Femur (tissue), 1 donor: Measurements from ENCODE around the gene HLA-B.
"Not testable (repeated sequence)": the region's sequence is repeated elsewhere in the genome, so short reads cannot be mapped to it uniquely, and the experiment has no call there.

Experiments used
- DNase-seq: peaks from one replicate; pipeline ENCODE4 v3.0.0-alpha.2; 2017

HLA-B gene

DNA sequence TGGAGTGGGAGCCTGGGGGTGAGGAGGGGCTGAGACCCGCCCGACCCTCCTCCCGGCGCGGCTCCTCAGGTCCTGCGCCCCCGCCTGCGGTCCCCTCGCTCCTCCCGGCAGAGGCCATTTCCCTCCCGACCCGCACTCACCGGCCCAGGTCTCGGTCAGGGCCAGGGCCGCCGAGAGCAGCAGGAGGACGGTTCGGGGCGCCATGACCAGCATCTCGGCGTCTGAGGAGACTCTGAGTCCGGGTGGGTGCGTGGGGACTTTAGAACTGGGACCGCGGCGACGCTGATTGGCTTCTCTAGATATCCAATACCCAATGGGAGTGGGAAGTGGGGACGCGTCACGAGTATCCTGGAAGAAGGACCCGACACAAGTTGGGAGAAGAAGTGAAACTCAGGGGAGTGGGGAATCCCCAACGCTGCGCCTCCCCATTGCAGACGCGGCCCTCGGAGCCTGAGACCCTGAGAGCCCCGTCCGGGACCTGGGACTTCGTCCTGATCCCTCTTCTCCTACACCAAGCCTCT lies at the start of gene HLA-B:
Gene HLA-B (minus strand): TSS at position 234 of the 521 bp plus-strand sequence. CDS start 21 bp downstream, at position 213.
- peak; percentile 92 for DNase-seq

DNA sequence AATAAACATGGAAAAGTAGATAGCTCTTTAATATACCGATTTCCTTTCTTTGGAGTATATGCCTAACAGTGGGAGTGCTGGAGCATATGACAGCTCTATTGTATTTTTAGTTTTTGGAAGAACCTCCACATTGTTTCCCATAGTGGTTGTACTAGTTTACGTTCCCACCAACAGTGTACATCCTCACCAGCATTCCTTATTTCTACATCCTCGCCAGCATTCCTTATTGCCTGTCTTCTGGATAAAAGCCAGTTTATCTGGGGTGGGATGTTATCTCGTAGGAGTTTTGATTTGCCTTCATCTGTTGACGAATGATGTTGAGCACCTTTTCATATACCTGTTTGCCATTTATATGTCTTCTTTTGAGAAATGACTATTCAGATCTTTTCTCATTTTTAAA lies 49.0 kb upstream of the HLA-B start:
- no peak for DNase-seq

- DNase-seq: not testable (repeated sequence)
Observed at GRCh38 chr6:31404061-31404364, 47.0 kb upstream of the HLA-B start.

DNA sequence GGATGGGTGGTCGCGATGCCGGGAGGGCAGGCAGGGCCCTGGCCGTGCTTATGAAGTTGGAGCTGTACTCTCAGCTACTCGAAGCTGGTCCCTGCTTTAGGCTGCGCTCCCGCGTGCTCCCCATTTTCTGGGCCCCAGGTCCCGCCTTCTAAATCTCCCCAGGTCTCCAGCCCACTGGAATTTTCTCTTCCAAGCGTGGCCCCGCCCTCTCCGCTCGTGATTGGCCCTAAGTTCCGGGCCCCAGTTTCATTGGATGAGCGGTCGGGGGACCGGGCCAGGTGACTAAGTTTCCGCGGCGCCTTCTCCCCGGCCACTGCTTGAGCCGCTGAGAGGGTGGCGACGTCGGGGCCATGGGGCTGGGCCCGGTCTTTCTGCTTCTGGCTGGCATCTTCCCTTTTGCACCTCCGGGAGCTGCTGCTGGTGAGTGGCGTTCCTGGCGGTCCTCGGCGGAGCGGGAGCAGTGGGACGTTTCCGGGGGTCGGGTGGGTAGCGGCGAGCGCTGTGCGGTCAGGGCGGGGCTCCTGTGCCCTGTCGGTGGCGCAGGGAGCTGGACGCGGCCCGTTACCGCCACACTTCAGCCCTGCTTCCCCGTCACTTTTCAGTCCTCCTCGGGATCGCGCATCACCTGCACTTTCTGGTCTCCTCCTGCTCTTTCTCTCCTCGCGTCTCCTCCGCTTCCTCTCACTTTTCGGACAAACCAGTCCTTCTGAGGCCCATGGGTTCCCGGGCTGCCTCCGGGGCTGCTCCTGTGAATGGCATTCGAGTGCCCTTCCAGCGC lies 46.5 kb upstream of the HLA-B start, which contains the start of gene MICA:
Gene MICA (plus strand): TSS at position 313 of the 778 bp plus-strand sequence. CDS start 38 bp downstream, at position 351.
- peak; percentile 93 for DNase-seq

- peak; percentile 70 for DNase-seq
Observed at GRCh38 chr6:31402324-31403282, 45.6 kb upstream of the HLA-B start.

DNA sequence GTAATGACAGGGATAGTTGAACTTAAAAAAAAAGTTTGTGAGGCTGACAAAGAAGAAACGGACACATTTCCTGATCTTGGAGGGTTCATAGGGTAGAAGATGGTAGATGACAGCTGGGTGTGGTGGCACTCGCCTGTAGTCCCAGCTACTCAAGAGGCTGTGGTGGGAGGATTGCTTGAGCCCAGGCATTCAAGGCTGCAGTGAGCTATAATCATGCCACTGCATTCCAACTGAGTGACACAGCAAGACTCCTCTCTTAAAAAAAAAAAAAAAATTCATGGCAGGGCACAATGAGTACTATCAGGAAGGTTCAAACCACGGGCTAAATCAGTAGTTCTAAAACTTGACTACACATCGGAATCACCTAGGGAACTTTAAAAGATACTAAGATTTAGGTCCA lies 44.4 kb upstream of the HLA-B start:
- no peak for DNase-seq

DNA sequence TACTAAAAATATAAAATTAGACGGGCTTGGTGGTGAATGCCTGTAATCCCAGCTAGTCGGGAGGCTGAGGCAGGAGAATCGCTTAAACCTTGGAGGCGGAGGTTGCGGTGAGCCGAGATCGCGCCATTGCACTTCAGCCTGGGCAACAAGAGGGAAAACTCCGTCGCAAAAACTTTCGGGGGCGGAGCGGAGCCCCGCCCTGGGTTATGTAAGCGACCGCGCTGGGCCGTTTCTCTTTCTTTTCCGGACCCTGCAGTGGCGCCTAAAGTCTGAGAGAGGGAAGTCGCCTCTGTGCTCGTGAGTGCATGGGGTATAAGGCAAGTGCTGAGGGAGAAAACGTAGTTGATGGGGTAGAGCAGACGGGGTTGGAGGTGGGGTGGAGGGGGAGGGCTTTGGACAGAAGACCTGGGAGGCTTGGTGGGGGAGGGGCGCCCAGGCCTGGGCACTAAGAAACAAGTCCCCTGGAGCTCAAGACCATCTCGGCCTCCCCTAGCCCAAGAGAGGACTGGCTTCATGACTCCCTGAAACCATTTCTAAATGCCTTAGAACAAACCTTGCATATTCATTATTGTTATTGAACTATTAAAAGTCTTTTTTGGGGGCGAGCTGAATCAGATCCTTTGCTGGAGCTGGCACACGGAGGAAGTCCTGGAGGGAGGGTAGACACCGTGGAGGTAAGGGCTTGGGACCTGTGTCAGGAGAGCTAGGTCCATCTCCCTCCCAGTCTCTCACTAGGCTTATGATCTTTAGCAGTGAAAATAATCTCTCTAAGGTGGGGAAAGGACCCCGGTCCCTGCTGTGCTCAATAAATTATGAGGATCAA lies 43.7 kb upstream of the HLA-B start:
- DNase-seq: peak; percentile 81

- DNase-seq: peak; percentile 95
Observed at GRCh38 chr6:31399589-31400466, 42.8 kb upstream of the HLA-B start.

DNA sequence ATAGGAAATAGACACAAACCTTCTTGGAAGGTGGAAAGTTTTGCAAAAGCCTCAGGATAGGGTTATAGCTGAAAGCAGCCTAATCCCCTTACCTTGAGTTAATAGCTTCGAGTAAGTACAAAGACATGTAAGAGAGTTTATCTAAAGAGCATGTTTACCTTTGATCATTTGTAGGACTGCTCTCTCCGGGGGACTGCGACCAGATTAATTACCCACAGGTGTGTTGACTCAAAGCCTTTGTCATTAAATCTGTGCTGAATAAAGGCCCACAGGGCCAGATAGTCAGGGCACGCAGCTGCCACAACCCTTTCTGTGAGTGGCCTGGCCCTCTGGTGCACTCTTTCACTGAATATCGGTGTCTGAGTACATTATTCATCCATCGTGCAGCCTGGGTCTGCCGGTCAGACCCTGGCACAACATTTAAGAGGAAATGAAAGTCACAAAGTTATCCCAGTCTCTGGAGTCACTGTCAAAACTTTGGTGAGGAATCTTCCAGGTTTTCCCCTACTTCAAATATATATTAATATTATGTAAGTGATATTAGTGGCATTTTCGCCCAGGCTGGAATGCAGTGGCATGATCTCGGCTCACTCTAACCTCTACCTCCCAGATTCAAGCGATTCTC lies 41.0 kb upstream of the HLA-B start:
- no peak for DNase-seq

GRCh38 chr6:31397153-31397499 lies 40.1 kb upstream of the HLA-B start:
- not testable (repeated sequence) for DNase-seq

- DNase-seq: peak; percentile 87
Observed at GRCh38 chr6:31396422-31397152, 39.6 kb upstream of the HLA-B start.

GRCh38 chr6:31395832-31396231 lies 38.9 kb upstream of the HLA-B start:
- DNase-seq: no peak

GRCh38 chr6:31394381-31394780 lies 37.4 kb upstream of the HLA-B start:
- DNase-seq: no peak

GRCh38 chr6:31393932-31394331 lies 37.0 kb upstream of the HLA-B start:
- DNase-seq: no peak

- DNase-seq: not testable (repeated sequence)
Observed at GRCh38 chr6:31389802-31390132, 32.8 kb upstream of the HLA-B start.

- DNase-seq: not testable (repeated sequence)
Observed at GRCh38 chr6:31388916-31389801, 32.2 kb upstream of the HLA-B start.

GRCh38 chr6:31386977-31387376 lies 30.0 kb upstream of the HLA-B start:
- DNase-seq: no peak

DNA sequence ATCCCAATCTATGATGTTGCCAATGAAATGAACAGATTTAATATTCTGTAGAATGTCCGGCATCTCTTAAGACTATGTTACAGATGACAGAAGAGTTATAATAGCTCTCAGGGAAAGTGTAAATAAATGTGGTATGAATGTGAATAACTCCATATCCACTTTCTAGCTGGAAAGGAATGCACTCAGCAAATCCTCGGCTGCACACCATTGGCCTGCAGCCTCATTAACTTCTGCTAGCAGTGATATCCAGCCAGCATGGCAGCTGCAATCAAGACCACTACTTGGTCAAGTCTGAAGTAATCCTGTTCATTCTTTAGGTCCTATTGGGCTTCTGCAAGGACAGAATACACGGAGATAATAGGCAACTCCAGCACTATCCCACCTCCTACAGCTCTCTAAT lies 29.1 kb upstream of the HLA-B start:
- DNase-seq: no peak

GRCh38 chr6:31385041-31385440 lies 28.1 kb upstream of the HLA-B start:
- no peak for DNase-seq

DNA sequence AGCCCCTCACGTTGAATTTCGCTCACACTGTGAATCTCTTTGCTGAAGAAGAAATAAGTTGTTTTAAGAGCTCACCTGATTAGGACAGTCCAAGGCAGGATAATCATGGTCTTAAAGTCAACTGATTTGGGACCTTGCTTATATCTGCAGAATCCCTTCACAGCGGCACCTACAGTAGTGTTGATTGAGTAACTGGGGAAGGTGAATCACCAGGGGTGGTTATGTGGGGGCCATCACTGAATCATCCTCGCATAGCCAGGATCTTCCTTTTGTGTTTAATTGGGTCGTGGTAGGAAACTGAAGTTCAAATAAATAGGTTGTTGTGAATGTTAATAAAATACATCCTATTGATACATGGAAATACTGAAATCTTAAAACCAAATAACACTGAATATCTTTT lies 26.2 kb upstream of the HLA-B start:
- no peak for DNase-seq
